ENCODE data around the gene GPC6. TPM values are rescaled to one million over a fixed set of nuclear protein-coding genes. Genes with fewer than 3 reads are reported as not detected.

Gene GPC6
- total RNA-seq, 1 donor from 2014 or later = 42.9 TPM

DNA sequence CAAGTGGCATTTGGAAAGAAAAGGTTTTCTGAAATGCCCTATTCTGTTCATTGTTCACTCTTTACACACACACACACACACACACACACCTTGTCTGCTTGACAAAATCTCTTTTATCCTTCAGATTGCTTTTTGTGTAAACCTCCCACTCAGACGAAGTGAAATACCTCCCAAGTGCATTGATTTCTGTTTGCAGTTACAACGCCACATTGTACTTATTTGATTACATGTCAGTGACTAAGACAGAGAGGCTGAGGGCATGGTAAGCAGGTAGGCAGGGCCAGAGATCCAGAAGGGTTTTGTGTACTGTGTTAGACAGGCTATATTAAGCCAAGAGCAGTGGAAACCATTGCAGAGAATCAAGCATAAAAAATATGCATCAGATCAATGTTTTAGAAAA is 561.8 kb downstream of the GPC6 start:
- no peaks in the 10 kb centered on the region for H3K9me3 ChIP-seq (ENCODE audit: low read depth)
- H4K20me1 ChIP-seq (ENCODE audit: low read depth) = no peaks in the 10 kb centered on the region
- H3F3A ChIP-seq (ENCODE audit: low read depth) = no peaks in the 10 kb centered on the region
- no peak overlapping the region for H3K4me3 ChIP-seq
- Mint-ChIP-seq H3K36me3 (no peaks in the 10 kb centered on the region), H3K4me3 (no peak overlapping the region), H3K4me1 (peaks cover 7% of the 10 kb centered on the region), H3K9me3 (no peaks in the 10 kb centered on the region), H3K27me3 (ENCODE audit: insufficient read depth, low read depth) (no peaks in the 10 kb centered on the region), H3K27ac (no peak overlapping the region)
- TF ChIP-seq, protein P1, sequence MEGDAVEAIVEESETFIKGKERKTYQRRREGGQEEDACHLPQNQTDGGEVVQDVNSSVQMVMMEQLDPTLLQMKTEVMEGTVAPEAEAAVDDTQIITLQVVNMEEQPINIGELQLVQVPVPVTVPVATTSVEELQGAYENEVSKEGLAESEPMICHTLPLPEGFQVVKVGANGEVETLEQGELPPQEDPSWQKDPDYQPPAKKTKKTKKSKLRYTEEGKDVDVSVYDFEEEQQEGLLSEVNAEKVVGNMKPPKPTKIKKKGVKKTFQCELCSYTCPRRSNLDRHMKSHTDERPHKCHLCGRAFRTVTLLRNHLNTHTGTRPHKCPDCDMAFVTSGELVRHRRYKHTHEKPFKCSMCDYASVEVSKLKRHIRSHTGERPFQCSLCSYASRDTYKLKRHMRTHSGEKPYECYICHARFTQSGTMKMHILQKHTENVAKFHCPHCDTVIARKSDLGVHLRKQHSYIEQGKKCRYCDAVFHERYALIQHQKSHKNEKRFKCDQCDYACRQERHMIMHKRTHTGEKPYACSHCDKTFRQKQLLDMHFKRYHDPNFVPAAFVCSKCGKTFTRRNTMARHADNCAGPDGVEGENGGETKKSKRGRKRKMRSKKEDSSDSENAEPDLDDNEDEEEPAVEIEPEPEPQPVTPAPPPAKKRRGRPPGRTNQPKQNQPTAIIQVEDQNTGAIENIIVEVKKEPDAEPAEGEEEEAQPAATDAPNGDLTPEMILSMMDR (IDR thresholded peaks at IDR 0.05) = no peak
- TF ChIP-seq EZH2phosphoT487 (IDR thresholded peaks at IDR 0.05) (no peak), EZH2 (IDR thresholded peaks at IDR 0.05) (no peak)
- no peaks in the 10 kb centered on the region for H3K79me2 ChIP-seq (ENCODE audit: low read depth)
- no peaks in the 10 kb centered on the region for H3K36me3 ChIP-seq
- no peaks in the 10 kb centered on the region for H3K27me3 ChIP-seq
- H3K4me1 ChIP-seq = peaks cover 7% of the 10 kb centered on the region
- DNase-seq (ENCODE audit: low spot score) = no peak
- no peak overlapping the region for H2AFZ ChIP-seq (replicated peaks)
- H3K4me2 ChIP-seq = no peak overlapping the region
- no peak overlapping the region for H3K9ac ChIP-seq
- no peak overlapping the region for H3K27ac ChIP-seq

DNA sequence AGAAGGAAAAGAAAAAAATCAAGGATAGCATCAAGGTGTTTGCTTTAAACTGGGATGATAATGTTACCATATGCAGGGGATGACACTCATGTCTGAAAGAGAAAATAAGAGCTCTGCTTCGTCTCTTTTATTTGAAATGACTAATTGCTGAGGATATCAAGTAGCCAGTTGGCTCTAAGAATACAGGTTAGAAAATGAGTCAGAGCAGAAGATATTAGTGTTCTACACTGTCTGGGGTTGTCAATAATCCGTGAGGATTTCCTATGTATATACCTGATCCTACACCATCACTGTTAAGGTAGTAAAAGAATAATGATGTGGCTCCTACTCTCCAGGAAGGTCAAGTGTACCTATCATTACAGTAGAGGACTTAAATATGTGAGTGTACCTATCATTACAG is 562.5 kb downstream of the GPC6 start:
- Histone ChIP-seq H3K27me3 (no peaks in the 10 kb centered on the region), H3K79me2 (ENCODE audit: low read depth) (no peaks in the 10 kb centered on the region), H3F3A (ENCODE audit: low read depth) (no peaks in the 10 kb centered on the region), H3K4me3 (no peak overlapping the region), H2AFZ (replicated peaks) (no peak overlapping the region), H3K4me2 (no peak overlapping the region), H3K9ac (no peak overlapping the region), H3K9me3 (ENCODE audit: low read depth) (no peaks in the 10 kb centered on the region), H3K27ac (no peak overlapping the region), H4K20me1 (ENCODE audit: low read depth) (no peaks in the 10 kb centered on the region), H3K36me3 (no peaks in the 10 kb centered on the region), H3K4me1 (peaks cover 7% of the 10 kb centered on the region)
- no peaks in the 10 kb centered on the region for H3K36me3 Mint-ChIP-seq
- H3K27me3 Mint-ChIP-seq (ENCODE audit: insufficient read depth, low read depth) = no peaks in the 10 kb centered on the region
- TF ChIP-seq EZH2 (IDR thresholded peaks at IDR 0.05) = no peak
- TF ChIP-seq, protein P1 (IDR thresholded peaks at IDR 0.05) = no peak
- no peak for TF ChIP-seq EZH2phosphoT487 (IDR thresholded peaks at IDR 0.05)
- peaks cover 7% of the 10 kb centered on the region for H3K4me1 Mint-ChIP-seq
- no peak overlapping the region for H3K4me3 Mint-ChIP-seq
- DNase-seq (ENCODE audit: low spot score) = no peak
- H3K9me3 Mint-ChIP-seq = no peaks in the 10 kb centered on the region
- no peak overlapping the region for H3K27ac Mint-ChIP-seq

DNA sequence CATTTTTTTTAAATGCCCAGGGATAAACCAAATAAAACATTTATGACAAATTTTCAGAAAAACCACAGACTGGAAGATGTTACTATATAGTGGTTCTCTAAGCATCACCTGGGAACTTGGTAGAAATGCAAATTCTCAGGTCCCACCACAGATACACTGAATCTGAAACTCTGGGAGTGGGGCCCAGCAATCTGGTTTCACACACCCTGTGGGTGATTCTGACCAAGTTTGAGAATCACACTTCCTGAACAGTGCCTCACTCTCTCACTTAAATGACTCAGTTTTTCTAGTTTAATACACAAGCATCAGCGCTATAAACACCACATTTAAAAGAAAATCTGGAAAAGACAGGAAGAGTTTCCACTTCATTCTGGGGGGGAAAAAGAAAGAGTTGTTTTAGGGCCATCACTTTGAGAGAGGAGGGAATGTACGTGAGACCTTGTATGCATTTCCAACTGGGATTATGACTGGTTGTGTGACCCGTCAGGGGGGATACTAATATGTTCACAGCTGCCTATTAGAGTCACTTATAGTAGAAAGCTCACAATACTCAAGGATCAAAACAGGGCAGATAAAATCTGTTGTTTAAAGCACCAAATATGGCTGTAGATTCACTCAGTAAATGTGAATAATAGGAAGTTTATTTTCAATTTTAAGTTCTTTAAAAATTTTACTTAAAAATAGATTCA is 567.7 kb downstream of the GPC6 start:
- no peaks in the 10 kb centered on the region for H3K36me3 Mint-ChIP-seq
- no peaks in the 10 kb centered on the region for H4K20me1 ChIP-seq (ENCODE audit: low read depth)
- H3K27ac ChIP-seq = no peak overlapping the region
- H3K4me2 ChIP-seq = no peak overlapping the region
- H3K79me2 ChIP-seq (ENCODE audit: low read depth) = no peaks in the 10 kb centered on the region
- no peaks in the 10 kb centered on the region for H3K9me3 ChIP-seq (ENCODE audit: low read depth)
- H3K36me3 ChIP-seq = no peaks in the 10 kb centered on the region
- H3K27me3 Mint-ChIP-seq (ENCODE audit: insufficient read depth, low read depth) = no peaks in the 10 kb centered on the region
- TF ChIP-seq EZH2 (IDR thresholded peaks at IDR 0.05) (no peak), EZH2phosphoT487 (IDR thresholded peaks at IDR 0.05) (no peak)
- TF ChIP-seq, protein P1 (IDR thresholded peaks at IDR 0.05) = no peak
- no peak overlapping the region for H3K4me3 ChIP-seq
- H3K27ac Mint-ChIP-seq = no peak overlapping the region
- no peak overlapping the region for H3K9ac ChIP-seq
- no peaks in the 10 kb centered on the region for H3K4me1 Mint-ChIP-seq
- no peaks in the 10 kb centered on the region for H3K27me3 ChIP-seq
- H2AFZ ChIP-seq (replicated peaks) = no peak overlapping the region
- DNase-seq (ENCODE audit: low spot score) = no peak
- no peaks in the 10 kb centered on the region for H3K9me3 Mint-ChIP-seq
- H3K4me3 Mint-ChIP-seq = no peak overlapping the region
- H3F3A ChIP-seq (ENCODE audit: low read depth) = no peaks in the 10 kb centered on the region
- H3K4me1 ChIP-seq = peaks cover 7% of the 10 kb centered on the region

Data from neural progenitor cell (in vitro differentiated cells).